ENCODE data around the gene FCRLB.

GRCh38 chr1:161747801-161748200, 26.5 kb downstream of the FCRLB start:
- TF ChIP-seq, protein P1, sequence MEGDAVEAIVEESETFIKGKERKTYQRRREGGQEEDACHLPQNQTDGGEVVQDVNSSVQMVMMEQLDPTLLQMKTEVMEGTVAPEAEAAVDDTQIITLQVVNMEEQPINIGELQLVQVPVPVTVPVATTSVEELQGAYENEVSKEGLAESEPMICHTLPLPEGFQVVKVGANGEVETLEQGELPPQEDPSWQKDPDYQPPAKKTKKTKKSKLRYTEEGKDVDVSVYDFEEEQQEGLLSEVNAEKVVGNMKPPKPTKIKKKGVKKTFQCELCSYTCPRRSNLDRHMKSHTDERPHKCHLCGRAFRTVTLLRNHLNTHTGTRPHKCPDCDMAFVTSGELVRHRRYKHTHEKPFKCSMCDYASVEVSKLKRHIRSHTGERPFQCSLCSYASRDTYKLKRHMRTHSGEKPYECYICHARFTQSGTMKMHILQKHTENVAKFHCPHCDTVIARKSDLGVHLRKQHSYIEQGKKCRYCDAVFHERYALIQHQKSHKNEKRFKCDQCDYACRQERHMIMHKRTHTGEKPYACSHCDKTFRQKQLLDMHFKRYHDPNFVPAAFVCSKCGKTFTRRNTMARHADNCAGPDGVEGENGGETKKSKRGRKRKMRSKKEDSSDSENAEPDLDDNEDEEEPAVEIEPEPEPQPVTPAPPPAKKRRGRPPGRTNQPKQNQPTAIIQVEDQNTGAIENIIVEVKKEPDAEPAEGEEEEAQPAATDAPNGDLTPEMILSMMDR (IDR thresholded peaks at IDR 0.05; ENCODE audit: extremely low read depth in 1 of 2, insufficient read depth in 1 of 2, low read depth in 1 of 2, low read length in 2 of 2): no peak
- TF ChIP-seq POLR2A (IDR thresholded peaks at IDR 0.05; ENCODE audit: low read depth, low read length) (no peak), EZH2 (IDR thresholded peaks at IDR 0.05; ENCODE audit: borderline replicate concordance, low read depth, low read length, severe bottlenecking) (no peak), MYC (IDR thresholded peaks at IDR 0.05; ENCODE audit: low read depth, low read length) (no peak), POLR2AphosphoS5 (IDR thresholded peaks at IDR 0.05; ENCODE audit: insufficient read depth, low read depth, low read length) (no peak), JUN (IDR thresholded peaks at IDR 0.05; ENCODE audit: borderline replicate concordance, insufficient read depth, insufficient read length, low read depth) (no peak)

Data from endothelial cell of umbilical vein (primary cell).